Measurements from ENCODE around the gene MFAP4.
"Not testable (repeated sequence)": the region's sequence is repeated elsewhere in the genome, so short reads cannot be mapped to it uniquely, and the experiment has no call there.

Gene MFAP4

DNA sequence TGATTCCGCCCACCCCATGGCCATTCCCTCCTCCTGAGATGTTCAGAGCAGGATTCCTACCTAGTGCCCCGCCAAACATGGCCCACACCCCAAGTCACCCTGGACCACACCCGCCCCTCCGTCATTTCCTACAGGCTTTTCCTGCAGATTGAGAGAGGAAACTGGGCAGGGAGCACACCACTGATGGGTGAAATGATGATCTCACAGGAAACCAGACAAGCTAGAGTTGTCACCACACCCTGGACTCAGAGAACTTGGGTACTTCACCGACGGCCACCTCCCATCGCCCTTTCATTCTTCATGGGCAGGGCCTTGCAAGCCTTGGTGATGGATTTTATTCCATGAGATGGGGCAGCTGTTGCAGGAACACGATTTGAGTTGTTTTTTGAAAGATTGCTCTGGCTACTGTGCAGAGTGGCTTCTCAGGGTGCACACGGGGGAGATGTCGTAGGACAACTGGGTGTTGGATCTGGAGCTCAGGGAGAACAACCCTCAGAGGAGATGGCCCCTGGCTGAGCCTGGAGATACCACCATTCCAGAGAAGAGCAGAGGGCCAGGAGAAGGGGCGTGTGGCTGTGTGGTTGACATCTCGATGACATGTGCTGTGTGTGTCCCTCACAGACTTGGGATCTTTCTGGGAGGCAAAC is 17.0 kb downstream of the MFAP4 start:
- DNase-seq = no peak

DNA sequence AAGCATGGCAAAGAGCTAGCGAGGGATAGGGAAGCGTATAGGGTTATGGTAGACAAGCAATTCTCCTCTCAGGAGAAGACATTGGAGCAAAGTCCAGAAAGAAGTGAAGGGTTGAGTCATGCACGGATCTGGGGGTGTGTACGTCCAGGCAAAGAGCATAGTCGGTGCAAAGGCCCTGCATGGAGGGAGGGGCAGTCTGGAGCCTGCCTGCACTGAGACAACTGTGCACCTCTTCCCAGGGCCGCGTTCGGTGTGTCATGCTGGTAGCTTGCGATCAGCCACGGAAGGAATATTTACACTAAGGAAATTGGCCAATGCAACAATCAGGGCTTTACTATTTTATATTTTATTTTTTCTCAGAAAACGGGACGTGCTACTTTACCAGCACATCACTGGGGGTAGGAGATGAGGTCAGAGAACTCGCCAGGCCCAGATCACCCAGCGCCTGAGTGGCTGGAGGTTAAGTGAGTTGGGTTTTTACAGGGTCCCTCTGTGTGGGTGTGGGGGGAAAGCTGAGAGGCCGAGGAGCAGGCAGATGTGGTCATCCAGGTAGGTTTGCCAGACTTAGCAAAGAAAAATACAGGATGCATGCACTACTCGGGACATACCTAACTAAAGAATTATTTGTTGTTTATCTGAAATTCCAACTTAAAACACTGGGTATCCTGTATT is 17.7 kb downstream of the MFAP4 start:
- no peak for DNase-seq

DNA sequence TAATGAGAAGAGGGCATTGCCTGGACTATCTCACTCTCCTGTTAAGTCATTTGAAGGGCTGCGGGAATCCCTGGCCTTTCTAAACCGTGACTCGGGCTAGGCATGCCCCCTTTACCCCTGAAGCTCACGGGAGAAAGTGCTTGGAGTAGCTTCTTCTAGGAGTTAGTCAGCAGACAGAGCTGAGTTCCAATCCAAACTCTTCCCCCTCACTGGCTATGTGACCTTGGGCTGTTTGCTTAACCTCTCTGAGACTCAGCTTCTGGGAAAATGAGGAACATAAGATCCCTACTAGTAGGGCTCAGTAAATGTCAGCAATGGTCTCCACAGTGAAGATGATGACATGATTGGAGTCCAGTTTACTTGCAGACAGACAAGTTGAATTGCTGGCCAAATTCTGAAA is 18.8 kb downstream of the MFAP4 start:
- DNase-seq = no peak

DNA sequence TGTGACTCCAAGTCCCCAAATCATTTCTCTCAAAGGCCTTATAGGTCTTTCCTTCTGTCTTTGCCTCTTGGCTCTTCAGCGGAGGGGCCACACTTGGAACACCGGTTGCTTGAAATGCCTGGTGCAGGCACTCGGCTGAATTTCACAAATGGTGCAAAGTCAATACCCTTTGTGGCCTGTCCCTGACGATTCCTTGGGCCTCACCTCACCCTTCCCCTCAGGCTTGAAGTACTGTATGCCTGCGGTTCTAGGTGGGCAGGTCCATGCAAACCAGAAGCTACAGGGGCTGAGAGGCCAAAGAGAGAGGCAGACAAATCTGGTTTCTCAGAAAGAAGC is 20.4 kb downstream of the MFAP4 start:
- no peak for DNase-seq

DNA sequence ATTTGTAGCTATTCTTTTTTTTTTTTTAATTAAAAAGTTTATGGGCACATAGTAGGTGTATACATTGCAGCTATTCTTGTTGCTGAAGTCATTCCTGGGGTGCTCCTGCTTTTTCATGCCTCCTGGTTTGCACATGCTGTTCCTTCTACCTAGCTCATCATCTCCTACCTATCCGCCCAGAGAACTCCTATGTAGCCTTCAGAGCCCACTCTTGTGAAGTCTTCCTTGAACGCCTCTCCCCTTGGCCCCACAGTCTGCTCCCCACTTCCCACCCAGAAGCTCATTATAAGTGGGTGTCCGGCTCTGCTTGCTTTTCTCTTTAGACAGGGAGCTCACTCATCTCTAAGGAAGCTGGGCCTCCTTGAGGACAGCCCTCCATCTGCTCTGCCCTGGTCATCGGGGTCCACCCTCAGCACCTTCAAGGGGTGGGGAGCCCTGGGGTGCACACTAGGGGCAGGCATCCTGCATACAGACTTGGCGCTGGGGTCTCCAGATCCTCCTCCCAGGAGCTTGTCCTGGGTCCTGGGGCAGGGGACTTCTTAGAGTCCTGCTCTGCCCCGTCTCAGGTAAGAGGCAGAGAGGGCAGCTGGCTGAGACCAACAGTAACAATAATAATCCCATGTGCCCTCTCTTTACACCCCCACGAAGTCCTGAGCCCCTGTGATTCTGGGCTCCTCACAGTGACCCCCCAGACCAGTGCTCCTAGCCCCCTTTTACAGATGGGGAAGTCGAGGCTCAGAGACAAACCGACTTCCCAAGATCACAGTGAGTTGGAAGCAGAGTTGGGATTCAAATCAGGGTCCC is 21.0 kb downstream of the MFAP4 start:
- DNase-seq = no peak

DNA sequence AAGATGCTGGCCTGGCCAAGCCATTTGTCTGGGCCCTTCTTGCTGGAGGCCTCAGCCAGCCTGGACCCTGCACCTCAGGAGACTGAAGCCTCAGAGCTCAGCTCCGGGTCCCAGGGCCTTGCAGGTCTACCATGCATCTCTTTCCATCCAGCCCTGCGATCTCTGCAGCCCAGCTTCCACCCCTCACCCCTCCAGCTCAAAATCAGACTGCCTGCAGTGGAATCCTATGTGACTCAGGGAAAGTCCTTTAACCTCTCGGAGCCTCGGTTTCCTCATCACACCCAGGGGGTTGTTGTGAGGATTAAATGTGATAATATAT is 21.5 kb downstream of the MFAP4 start:
- no peak for DNase-seq

- no peak for DNase-seq
Measured at GRCh38 chr17:19364699-19365498, 22.1 kb downstream of the MFAP4 start.

GRCh38 chr17:19363460-19364035 is 23.4 kb downstream of the MFAP4 start:
- DNase-seq = no peak

- DNase-seq = no peak
Measured at GRCh38 chr17:19363114-19363438, 23.9 kb downstream of the MFAP4 start.

GRCh38 chr17:19362277-19363113 is 24.5 kb downstream of the MFAP4 start, which contains the start of gene B9D1:
B9D1 (minus strand) TSS chr17:19362723; CDS start chr17:19362569, 154 bp downstream.
- DNase-seq = peak; percentile 61

GRCh38 chr17:19361944-19362276 is 25.1 kb downstream of the MFAP4 start:
- DNase-seq = no peak

DNA sequence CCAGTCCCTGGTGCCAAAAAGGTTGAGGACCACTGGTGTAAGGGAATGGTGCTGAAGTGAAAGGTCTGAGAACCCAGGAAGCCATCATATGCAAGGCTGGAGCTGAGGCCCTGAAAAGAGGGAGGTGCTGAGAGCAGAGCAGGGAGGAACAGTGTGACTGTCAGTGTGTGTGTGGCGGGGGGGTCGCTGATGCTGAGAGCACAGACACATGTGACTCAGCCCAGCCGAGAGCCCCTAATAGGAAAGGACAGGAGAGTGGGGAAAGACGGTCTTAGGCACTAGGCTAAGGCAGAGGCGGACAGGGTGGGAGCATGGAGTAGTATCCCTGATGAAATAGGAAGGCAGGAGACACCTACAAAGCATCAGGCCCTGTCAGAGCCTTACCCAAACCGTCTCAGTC is 25.7 kb downstream of the MFAP4 start:
- DNase-seq = no peak

GRCh38 chr17:19360772-19361171 is 26.2 kb downstream of the MFAP4 start:
- DNase-seq = no peak

GRCh38 chr17:19359856-19360255 is 27.1 kb downstream of the MFAP4 start:
- no peak for DNase-seq

GRCh38 chr17:19359151-19359550 is 27.8 kb downstream of the MFAP4 start:
- no peak for DNase-seq

DNA sequence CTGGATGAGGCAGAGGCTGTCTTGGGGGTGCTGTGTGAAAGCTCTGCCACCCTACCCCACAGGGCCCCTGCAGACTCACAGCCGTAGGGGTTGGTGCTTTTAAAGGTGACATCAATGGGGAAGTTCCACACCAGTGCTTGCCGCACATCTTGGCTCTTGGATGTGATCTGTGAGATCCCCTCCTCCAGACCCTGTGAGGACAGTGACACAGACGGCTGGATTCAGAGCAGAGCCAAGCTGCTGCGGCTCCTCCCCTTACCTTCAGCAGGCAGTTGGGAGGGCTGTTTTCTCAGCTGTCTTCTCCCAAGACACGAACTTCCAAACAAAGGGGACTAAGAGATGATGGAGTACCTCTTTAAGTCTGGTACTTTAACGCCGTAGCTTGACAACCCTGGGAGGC is 29.2 kb downstream of the MFAP4 start:
- DNase-seq = no peak

DNA sequence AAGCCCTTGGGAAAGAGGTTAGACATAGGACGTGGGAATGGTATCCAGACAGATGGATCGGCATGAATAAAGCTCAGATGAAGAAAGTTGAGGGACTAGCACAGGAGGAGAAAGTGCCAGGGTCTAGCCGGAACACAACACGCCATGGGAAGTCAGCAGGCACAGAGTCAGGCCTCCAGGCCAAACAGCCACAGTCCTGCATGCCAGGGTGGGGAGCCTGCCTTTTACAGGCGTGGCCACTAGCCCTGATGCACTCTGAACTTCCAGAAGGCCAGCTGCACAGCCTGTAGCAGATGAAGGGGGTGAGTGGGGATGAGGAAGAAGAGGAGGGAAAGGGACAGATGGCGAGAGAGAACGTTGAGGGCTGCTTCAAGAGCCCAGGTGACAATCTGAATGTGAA is 29.6 kb downstream of the MFAP4 start:
- DNase-seq = no peak

DNA sequence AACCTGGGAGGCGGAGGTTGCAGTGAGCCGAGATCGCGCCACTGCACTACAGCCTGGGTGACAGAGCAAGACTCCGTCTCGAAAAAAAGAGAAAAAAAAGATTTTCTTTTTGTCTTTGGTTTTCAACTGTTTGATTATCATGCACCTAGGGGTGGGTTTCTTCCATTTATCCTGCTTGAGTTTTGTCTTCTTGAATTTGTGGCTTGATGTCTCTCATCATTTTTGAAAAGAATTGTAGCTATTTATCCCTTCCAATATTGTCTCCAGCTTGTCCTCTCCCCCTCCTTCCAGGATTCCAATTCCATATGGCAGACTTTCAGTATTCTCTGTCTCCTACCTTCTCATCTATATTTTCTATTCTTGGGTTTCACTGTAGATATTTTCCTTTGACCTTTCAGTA is 32.2 kb downstream of the MFAP4 start:
- no peak for DNase-seq

- not testable (repeated sequence) for DNase-seq
Measured at GRCh38 chr17:19353401-19353800, 33.6 kb downstream of the MFAP4 start.

DNA sequence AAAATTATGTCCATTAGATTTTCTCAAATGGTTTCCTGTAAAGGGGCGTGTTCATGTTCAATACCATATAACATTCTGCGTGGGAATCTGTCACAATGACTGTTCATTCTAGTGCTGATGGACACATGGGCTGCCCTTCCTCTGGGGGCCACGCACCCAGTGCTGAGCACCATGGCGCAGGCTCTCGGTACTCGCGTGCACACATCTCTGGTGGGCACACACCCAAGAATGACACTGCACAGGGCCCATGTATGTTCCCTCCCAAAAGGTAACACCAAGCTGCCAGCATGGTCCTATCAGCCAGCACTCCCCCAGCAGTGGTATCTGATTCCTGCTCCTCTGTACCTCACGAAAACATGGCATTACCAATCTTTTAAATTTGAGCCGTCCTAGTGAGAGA is 38.2 kb downstream of the MFAP4 start:
- DNase-seq = no peak

DNA sequence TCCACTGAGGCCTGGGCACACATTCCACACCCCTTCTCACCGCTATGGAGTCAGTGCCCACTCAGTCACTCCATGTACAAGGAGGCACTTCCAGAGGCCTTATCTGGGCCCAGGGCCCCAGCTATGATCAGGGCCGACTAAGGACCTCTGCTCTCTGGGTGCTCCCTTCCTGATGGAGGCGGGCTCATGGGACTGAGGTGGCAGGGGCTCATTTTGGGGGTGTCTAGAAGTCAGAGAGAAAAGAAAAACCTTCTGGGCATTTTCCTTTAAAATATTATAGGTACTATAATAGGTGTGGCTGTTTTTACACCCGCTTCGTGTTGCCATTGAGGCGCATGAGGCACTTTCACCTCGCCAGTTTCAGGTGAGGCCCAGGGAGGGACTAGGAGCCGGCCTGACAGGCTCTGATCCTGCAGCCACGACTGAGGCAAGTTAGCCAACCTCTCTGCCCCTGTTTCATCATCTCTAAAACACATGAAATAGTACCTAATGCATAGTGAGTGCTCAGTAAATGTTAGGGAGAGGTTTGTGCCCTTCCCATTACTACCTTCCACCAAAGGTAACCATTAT is 38.8 kb downstream of the MFAP4 start:
- no peak for DNase-seq
